AG04450 (cell line): ENCODE data around the gene MOG. TPM values are rescaled to one million over a fixed set of nuclear protein-coding genes. Genes with fewer than 3 reads are reported as not detected.
A peak's percentile ranks its signal among the peaks of the same experiment; 100 is the strongest.

Experiments
- CTCF ChIA-PET: fragments of 300-600, 350-600 bp; formaldehyde crosslinking; extraction: SDS; loops from one replicate; lab custom pipeline; 2022; ENCODE audit warnings: antibody characterized with exemption, inconsistent platforms; lab: Charles Lee
- POLR2A ChIA-PET: fragments of 350-600 bp; formaldehyde crosslinking; extraction: SDS; loops from one replicate; lab custom pipeline; 2021; ENCODE audit warnings: antibody characterized with exemption, inconsistent platforms; lab: Yijun Ruan, JAX
- DNase-seq: peaks from one replicate; pipeline ENCODE4 v3.0.0-alpha.2; 2011; ENCODE audit warnings: low read depth, low spot score
- H3K27ac ChIP-seq: one replicate; pipeline ENCODE4 v1.5.1; 2012; ENCODE audit warnings: low read depth, low read length, control low read depth
- H3K27me3 ChIP-seq: one replicate; pipeline ENCODE4 v1.6.0; 2012; ENCODE audit warnings: low read length; ENCODE audit not compliant: control insufficient read depth, insufficient read depth
- H3K4me3 ChIP-seq: 2 replicates; pipeline ENCODE4 v1.5.1; 2011; ENCODE audit warnings: mild to moderate bottlenecking, low read depth, low read length, control low read depth
- H3K9me3 ChIP-seq: 2 replicates; pipeline ENCODE4 v1.5.1; 2012; ENCODE audit warnings: low read length; ENCODE audit not compliant: control insufficient read depth, insufficient read depth
- CTCF ChIP-seq: IDR thresholded peaks from 2 replicates; pipeline ENCODE4 v1.5.1; 2011; ENCODE audit warnings: low read depth, low read length, control low read depth, inconsistent platforms
- polyA plus RNA-seq: library from polyadenylated mRNA; depleted of rRNA; stranded (reverse); fragments of >200 nt; gene quantifications from 2 replicates; pipeline ENCODE4 v1.2.3, GENCODE V29; 2011

Gene MOG
- polyA plus RNA-seq, 1 experiment = not detected

- Histone ChIP-seq H3K27ac (peak overlapping the region; percentile 43), H3K9me3 (no peaks in the 10 kb centered on the region), H3K27me3 (peaks cover 3% of the 10 kb centered on the region), H3K4me3 (peak overlapping the region; percentile 66)
- DNase-seq = peak; percentile 86
- CTCF ChIA-PET = interaction anchor here (0.6 to 9.0 kb wide), 46 partner anchors 9 to 1432 kb away, joined by 3 to 281 read pairs (median 3); partner anchors contain the start of gene GABBR1
- POLR2A ChIA-PET = interaction anchor here (0.9 to 1.6 kb wide), 2 partner anchors 17 to 21 kb away, joined by 3 to 12 read pairs; partner anchors contain the start of gene GABBR1
- TF ChIP-seq CTCF = peak; percentile 92
Measured at GRCh38 chr6:29649701-29650673, 6.9 kb upstream of the MOG start.

GRCh38 chr6:29651413-29652197, 5.3 kb upstream of the MOG start:
- DNase-seq = no peak
- Histone ChIP-seq H3K4me3 (no peak overlapping the region), H3K27ac (no peak overlapping the region), H3K9me3 (no peaks in the 10 kb centered on the region), H3K27me3 (peaks cover 4% of the 10 kb centered on the region)
- CTCF ChIA-PET = interaction anchor here (0.5 to 9.0 kb wide), 18 partner anchors 11 to 383 kb away, joined by 3 to 281 read pairs (median 6); partner anchors contain the start of gene GABBR1
- TF ChIP-seq CTCF = peak; percentile 76
- POLR2A ChIA-PET = no interaction called here

GRCh38 chr6:29652198-29652584, 4.7 kb upstream of the MOG start:
- CTCF ChIA-PET = interaction anchor here (0.7 to 9.0 kb wide), 14 partner anchors 12 to 1045 kb away, joined by 3 to 281 read pairs (median 14); partner anchors contain the start of gene GABBR1
- H3K27me3 ChIP-seq = peaks cover 4% of the 10 kb centered on the region
- DNase-seq = no peak
- H3K27ac ChIP-seq = no peak overlapping the region
- POLR2A ChIA-PET = no interaction called here
- H3K9me3 ChIP-seq = no peaks in the 10 kb centered on the region
- H3K4me3 ChIP-seq = no peak overlapping the region
- no peak for TF ChIP-seq CTCF

GRCh38 chr6:29653452-29654038, 3.3 kb upstream of the MOG start:
- ChIA-PET POLR2A (no interaction called here), CTCF (interaction anchor here (0.6 to 9.0 kb wide), 71 partner anchors 10 to 1881 kb away, joined by 3 to 281 read pairs (median 5); partner anchors contain the start of genes GABBR1, OR11A1, OR2H1 and POLR1H)
- H3K9me3 ChIP-seq = no peaks in the 10 kb centered on the region
- no peak overlapping the region for H3K27ac ChIP-seq
- TF ChIP-seq CTCF = peak; percentile 77
- no peak overlapping the region for H3K4me3 ChIP-seq
- peak; percentile 57 for DNase-seq
- peaks cover 8% of the 10 kb centered on the region for H3K27me3 ChIP-seq
